Nephron progenitor cell (in vitro differentiated cells): ENCODE results near the gene TMEM208.

ENCODE experiments used
- DNase-seq: peaks from one replicate; pipeline ENCODE4 v3.0.0; 2021
- H3K27ac Mint-ChIP-seq: 2 replicates; pipeline ENCODE4 v1.8.0; 2021; ENCODE audit warnings: mild to moderate bottlenecking, moderate library complexity, mixed read lengths
- H3K27me3 Mint-ChIP-seq: 2 replicates; pipeline ENCODE4 v1.8.0; 2021; ENCODE audit warnings: mild to moderate bottlenecking, low read depth, mixed read lengths; ENCODE audit not compliant: poor library complexity
- H3K36me3 Mint-ChIP-seq: 2 replicates; pipeline ENCODE4 v1.8.0; 2021; ENCODE audit warnings: low read depth, mixed read lengths
- H3K4me1 Mint-ChIP-seq: 2 replicates; pipeline ENCODE4 v1.8.0; 2021; ENCODE audit warnings: mixed read lengths
- H3K4me3 Mint-ChIP-seq: 2 replicates; pipeline ENCODE4 v1.8.0; 2021; ENCODE audit warnings: mild to moderate bottlenecking, moderate library complexity, mixed read lengths
- H3K9me3 Mint-ChIP-seq: 2 replicates; pipeline ENCODE4 v1.8.0; 2021; ENCODE audit warnings: mild to moderate bottlenecking, moderate library complexity, mixed read lengths
- CTCF ChIP-seq: fragments of 200-600 bp; sonication (generic); IDR thresholded peaks from 2 replicates; pipeline ENCODE4 v1.5.0; 2021; ENCODE audit warnings: antibody characterized with exemption

Gene TMEM208

DNA sequence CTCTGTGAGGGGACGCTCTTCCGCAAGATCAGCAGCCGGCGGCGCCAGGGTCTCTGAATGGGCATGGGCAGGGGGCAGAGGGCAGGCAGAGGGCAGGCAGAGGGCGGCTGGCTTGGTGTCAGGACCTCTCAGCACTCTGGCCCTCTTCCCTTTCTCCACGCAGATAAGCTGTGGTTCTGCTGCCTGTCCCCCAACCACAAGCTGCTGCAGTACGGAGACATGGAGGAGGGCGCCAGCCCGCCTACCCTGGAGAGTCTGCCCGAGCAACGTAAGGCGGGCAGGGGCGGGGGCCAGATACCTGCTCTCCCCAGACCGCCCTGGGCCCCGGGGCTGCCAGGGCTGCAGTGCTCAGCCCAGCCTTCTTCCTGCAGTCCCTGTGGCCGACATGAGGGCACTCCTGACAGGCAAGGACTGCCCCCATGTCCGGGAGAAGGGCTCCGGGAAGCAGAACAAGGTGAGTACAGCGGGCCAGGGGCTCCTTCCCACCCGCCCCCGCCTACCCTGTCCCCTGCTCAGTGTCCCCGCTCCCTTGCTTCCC, 23.9 kb upstream of the TMEM208 start:
- H3K9me3 Mint-ChIP-seq, result no peaks in the 10 kb centered on the region
- no peak overlapping the region for H3K4me3 Mint-ChIP-seq
- no peak for TF ChIP-seq CTCF
- H3K27me3 Mint-ChIP-seq, result peaks cover 15% of the 10 kb centered on the region
- DNase-seq, result no peak
- H3K36me3 Mint-ChIP-seq, result peaks cover 5% of the 10 kb centered on the region
- peaks cover 8% of the 10 kb centered on the region for H3K4me1 Mint-ChIP-seq
- H3K27ac Mint-ChIP-seq, result no peak overlapping the region

- no peak overlapping the region for H3K4me3 Mint-ChIP-seq
- peaks cover 8% of the 10 kb centered on the region for H3K4me1 Mint-ChIP-seq
- H3K27me3 Mint-ChIP-seq, result peaks cover 11% of the 10 kb centered on the region
- H3K27ac Mint-ChIP-seq, result no peak overlapping the region
- no peak for DNase-seq
- no peak for TF ChIP-seq CTCF
- H3K9me3 Mint-ChIP-seq, result no peaks in the 10 kb centered on the region
- no peaks in the 10 kb centered on the region for H3K36me3 Mint-ChIP-seq
Observed at GRCh38 chr16:67204076-67204475, 22.9 kb upstream of the TMEM208 start.

- Mint-ChIP-seq H3K9me3 (no peaks in the 10 kb centered on the region), H3K27me3 (peaks cover 4% of the 10 kb centered on the region), H3K36me3 (no peaks in the 10 kb centered on the region), H3K27ac (peak overlapping the region; percentile 68), H3K4me3 (no peak overlapping the region), H3K4me1 (no peaks in the 10 kb centered on the region)
- no peak for TF ChIP-seq CTCF
- no peak for DNase-seq
Observed at GRCh38 chr16:67206129-67206837, 20.6 kb upstream of the TMEM208 start.

- peaks cover 4% of the 10 kb centered on the region for H3K27me3 Mint-ChIP-seq
- no peak for TF ChIP-seq CTCF
- H3K4me1 Mint-ChIP-seq, result no peaks in the 10 kb centered on the region
- peak overlapping the region; percentile 68 for H3K27ac Mint-ChIP-seq
- no peak overlapping the region for H3K4me3 Mint-ChIP-seq
- DNase-seq, result no peak
- no peaks in the 10 kb centered on the region for H3K9me3 Mint-ChIP-seq
- H3K36me3 Mint-ChIP-seq, result no peaks in the 10 kb centered on the region
Observed at GRCh38 chr16:67206838-67207248, 20.1 kb upstream of the TMEM208 start.

DNA sequence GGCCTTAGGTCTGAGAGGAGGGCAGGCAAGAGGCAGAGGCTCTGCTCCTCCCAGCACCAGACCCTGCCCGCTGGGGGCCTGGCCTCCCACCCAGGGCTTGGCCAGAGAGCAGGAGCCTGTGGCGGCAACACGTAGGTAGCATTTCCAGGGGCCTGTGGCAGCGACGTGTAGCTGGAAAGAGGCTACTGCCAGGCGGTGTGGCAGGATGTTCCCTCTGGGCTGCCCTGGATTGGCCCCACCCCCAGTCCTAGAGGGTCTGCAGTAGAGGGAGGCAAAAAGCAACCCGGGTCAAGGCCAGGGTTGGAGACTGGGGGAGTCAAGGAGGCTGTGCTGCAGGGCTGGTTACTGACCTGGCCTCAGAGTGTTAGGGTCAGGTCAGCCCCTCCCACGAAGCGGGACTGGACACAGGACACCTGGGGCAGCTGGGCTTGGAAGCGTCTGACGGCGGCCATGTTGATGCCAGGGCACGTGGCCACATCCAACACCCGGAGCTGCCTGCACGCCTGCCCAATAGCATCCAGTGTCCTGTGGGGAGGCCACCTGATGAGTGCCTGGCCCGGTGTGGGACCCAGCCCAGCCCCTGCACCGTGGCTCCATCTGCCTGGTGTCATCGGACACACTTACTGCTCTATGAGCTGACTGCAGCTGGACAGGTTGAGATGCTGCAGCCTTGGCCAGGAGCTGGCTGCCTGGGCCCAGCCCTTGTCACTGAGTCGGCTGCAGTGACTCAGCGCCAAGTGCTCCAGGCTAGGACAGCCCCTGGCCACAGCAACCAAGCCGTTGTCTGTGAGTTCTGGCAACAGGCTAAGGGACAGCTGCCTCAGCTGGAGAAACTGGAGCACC, 19.5 kb upstream of the TMEM208 start:
- no peak for DNase-seq
- Mint-ChIP-seq H3K36me3 (no peaks in the 10 kb centered on the region), H3K27ac (no peak overlapping the region), H3K9me3 (no peaks in the 10 kb centered on the region), H3K27me3 (peaks cover 6% of the 10 kb centered on the region), H3K4me3 (no peak overlapping the region), H3K4me1 (no peaks in the 10 kb centered on the region)
- TF ChIP-seq CTCF, result no peak
